ENCODE measurements around the gene SEBOX.
"Not testable (repeated sequence)": the region's sequence is repeated elsewhere in the genome, so short reads cannot be mapped to it uniquely, and the experiment has no call there.

The SEBOX gene

GRCh38 chr17:28340374-28340773 lies 24.6 kb downstream of the SEBOX start:
- DNase-seq (ENCODE audit: low read depth in 2 of 2), result no peak

- no peak for DNase-seq (ENCODE audit: low read depth in 2 of 2)
These were observed 25.6 kb downstream of the SEBOX start for GRCh38 chr17:28339431-28339830.

GRCh38 chr17:28338769-28339212 lies 26.2 kb downstream of the SEBOX start:
- not testable (repeated sequence) for DNase-seq (ENCODE audit: low read depth in 2 of 2)

GRCh38 chr17:28338056-28338768 lies 26.8 kb downstream of the SEBOX start:
- no peak for DNase-seq (ENCODE audit: low read depth in 2 of 2)

GRCh38 chr17:28335959-28336871 lies 28.8 kb downstream of the SEBOX start:
- DNase-seq (ENCODE audit: low read depth in 2 of 2), result no peak

- DNase-seq (ENCODE audit: low read depth in 2 of 2), result peak; percentile 95 to 97
These were observed 29.6 kb downstream of the SEBOX start, which contains the start of the genes IFT20 and TNFAIP1 for GRCh38 chr17:28335201-28335958. Gene IFT20 (minus strand): TSS chr17:28335472. CDS start chr17:28331985, 3,487 bp downstream. Gene TNFAIP1 (plus strand): TSS chr17:28335761. CDS start chr17:28339522, 3,761 bp downstream.

- DNase-seq (ENCODE audit: low read depth in 2 of 2), result no peak
These were observed 30.3 kb downstream of the SEBOX start for GRCh38 chr17:28334666-28335200.

- DNase-seq (ENCODE audit: low read depth in 2 of 2), result no peak
These were observed 30.8 kb downstream of the SEBOX start for GRCh38 chr17:28334171-28334570.

GRCh38 chr17:28333083-28333746 lies 31.8 kb downstream of the SEBOX start:
- DNase-seq (ENCODE audit: low read depth in 2 of 2), result no peak

- DNase-seq (ENCODE audit: low read depth in 2 of 2), result no peak
These were observed 33.0 kb downstream of the SEBOX start for GRCh38 chr17:28331891-28332420.

- no peak for DNase-seq (ENCODE audit: low read depth in 2 of 2)
These were observed 34.3 kb downstream of the SEBOX start for GRCh38 chr17:28330671-28331070.

GRCh38 chr17:28328325-28328724 lies 36.7 kb downstream of the SEBOX start:
- DNase-seq (ENCODE audit: low read depth in 2 of 2), result no peak

- DNase-seq (ENCODE audit: low read depth in 2 of 2), result no peak
These were observed 37.3 kb downstream of the SEBOX start for GRCh38 chr17:28327709-28328108.

- no peak for DNase-seq (ENCODE audit: low read depth in 2 of 2)
These were observed 37.9 kb downstream of the SEBOX start for GRCh38 chr17:28327031-28327607.

- no peak for DNase-seq (ENCODE audit: low read depth in 2 of 2)
These were observed 38.9 kb downstream of the SEBOX start for GRCh38 chr17:28326114-28326513.

GRCh38 chr17:28325211-28325610 lies 39.8 kb downstream of the SEBOX start:
- no peak for DNase-seq (ENCODE audit: low read depth in 2 of 2)

- no peak for DNase-seq (ENCODE audit: low read depth in 2 of 2)
These were observed 40.2 kb downstream of the SEBOX start for GRCh38 chr17:28324781-28325180.

GRCh38 chr17:28324267-28324745 lies 40.7 kb downstream of the SEBOX start:
- no peak for DNase-seq (ENCODE audit: low read depth in 2 of 2)

GRCh38 chr17:28320215-28321061 lies 44.6 kb downstream of the SEBOX start:
- DNase-seq (ENCODE audit: low read depth in 2 of 2), result no peak
